HepG2 (cell line): Measurements from ENCODE around the gene PIEZO1. TPM values are rescaled to one million over a fixed set of nuclear protein-coding genes. Genes with fewer than 3 reads are reported as not detected.

Source experiments
- ATAC-seq: fragments of 200-7000 bp; cut with Tn5 transposase; 3 replicates; pipeline ENCODE4 v1.9.1; 2020; ENCODE audit warnings: mild to moderate bottlenecking, moderate library complexity
- BruUV-seq: library from RNA; stranded (reverse); fragments of 400-500 nt; replicated peaks from 2 replicates; lab custom pipeline; 2021; lab: Mats Ljungman, UMichigan
- CTCF ChIA-PET: fragments of 300-600 bp; formaldehyde crosslinking; extraction: SDS; loops from one replicate; lab custom pipeline; 2021; ENCODE audit warnings: low total read pairs, inconsistent platforms, low intra/inter-chr PET ratio; lab: Yijun Ruan, JAX
- POLR2A ChIA-PET: fragments of 350-600 bp; sonication (Branson Sonifier 250); formaldehyde crosslinking; loops from one replicate; lab custom pipeline; 2020; ENCODE audit warnings: antibody characterized with exemption, inconsistent platforms; lab: Yijun Ruan, JAX
- DNase-seq: peaks from one replicate; pipeline ENCODE4 v3.0.0-alpha.2; 2015; ENCODE audit warnings: low spot score
- FAIRE-seq: peaks from 3 replicates; lab custom pipeline; 2011; peaks lifted over from hg19 to GRCh38; lab: Jason Lieb, UNC
- H2AFZ ChIP-seq: one replicate; pipeline ENCODE4 v1.6.1; 2011; ENCODE audit warnings: low read length, inconsistent platforms
- H3K27ac ChIP-seq: fragments of 300-600 bp; 3 replicates; pipeline ENCODE4 v1.8.0; 2011; ENCODE audit warnings: mixed run types, mild to moderate bottlenecking, mixed read lengths, low read length, inconsistent platforms; ENCODE audit not compliant: insufficient read depth; ENCODE audit errors: extremely low read length
- H3K27me3 ChIP-seq, 2 experiments: fragments of 200-600 bp in 1 of 2; 2 replicates in 1 of 2; 3 replicates in 1 of 2; pipeline versions ENCODE4 v1.6.0 to v1.8.0; 2011; ENCODE audit warnings: low read length in 2 of 2, mild to moderate bottlenecking in 2 of 2, moderate library complexity in 2 of 2, inconsistent platforms in 1 of 2; ENCODE audit not compliant: insufficient read depth in 2 of 2, control insufficient read depth in 1 of 2
- H3K36me3 ChIP-seq, 2 experiments: fragments of 200-600 bp in 1 of 2; replicated peaks in 1 of 2; 2 replicates in 1 of 2; 3 replicates in 1 of 2; pipeline versions ENCODE4 v1.5.1 to v1.8.0; 2011; ENCODE audit warnings: low read length in 2 of 2, inconsistent platforms in 1 of 2; ENCODE audit not compliant: insufficient read depth in 2 of 2, control insufficient read depth in 1 of 2
- H3K4me1 ChIP-seq: 2 replicates; pipeline ENCODE4 v1.5.1; 2012; ENCODE audit warnings: low read length, inconsistent platforms; ENCODE audit not compliant: insufficient read depth
- H3K4me2 ChIP-seq: 2 replicates; pipeline ENCODE4 v1.6.0; 2011; ENCODE audit warnings: low read depth, low read length, inconsistent platforms
- H3K4me3 ChIP-seq, 3 experiments: fragments of 200-600 bp in 1 of 3; sonication (generic), shearing (Covaris generic) in 1 of 3; replicated peaks in 1 of 3; 2 replicates each; pipeline ENCODE4 v1.5.1; 2011 to 2016; ENCODE audit warnings: low read length in 3 of 3, inconsistent platforms in 2 of 3, low read depth in 2 of 3, mild to moderate bottlenecking in 2 of 3, control low read depth in 1 of 3, mixed read lengths in 1 of 3; ENCODE audit not compliant: insufficient read depth in 1 of 3
- H3K79me2 ChIP-seq: one replicate; pipeline ENCODE4 v1.6.1; 2011; ENCODE audit warnings: low read length, inconsistent platforms; ENCODE audit not compliant: insufficient read depth
- H3K9ac ChIP-seq: 2 replicates; pipeline ENCODE4 v1.6.0; 2011; ENCODE audit warnings: mild to moderate bottlenecking, low read depth, low read length, inconsistent platforms; ENCODE audit not compliant: insufficient read depth
- H3K9me3 ChIP-seq: 2 replicates; pipeline ENCODE4 v1.5.1; 2012; ENCODE audit warnings: mild to moderate bottlenecking, low read length
- H4K20me1 ChIP-seq: 2 replicates; pipeline ENCODE4 v1.6.0; 2011; ENCODE audit warnings: inconsistent platforms, mild to moderate bottlenecking, low read length, moderate library complexity; ENCODE audit not compliant: insufficient read depth
- ESRRA ChIP-seq: sonication (generic); formaldehyde crosslinking; IDR thresholded peaks from 2 replicates; pipeline ENCODE4 v1.5.1; 2020; ENCODE audit warnings: mild to moderate bottlenecking, low read depth, missing genetic modification reagents
- FOXO1 ChIP-seq: sonication (generic); formaldehyde crosslinking; IDR thresholded peaks from 2 replicates; pipeline ENCODE4 v1.4.0; 2020; ENCODE audit warnings: missing genetic modification reagents
- HNRNPLL ChIP-seq: fragments of 200-400 bp; formaldehyde crosslinking; IDR thresholded peaks from 2 replicates; pipeline ENCODE4 v1.6.1; 2017; ENCODE audit warnings: mild to moderate bottlenecking, low read depth, low read length; ENCODE audit not compliant: poor library complexity, severe bottlenecking
- KDM5B ChIP-seq: sonication (generic); formaldehyde crosslinking; IDR thresholded peaks from 2 replicates; pipeline ENCODE4 v1.4.0; 2020; ENCODE audit warnings: missing genetic modification reagents, mild to moderate bottlenecking, borderline replicate concordance
- MYC ChIP-seq: sonication (generic); formaldehyde crosslinking; IDR thresholded peaks from 2 replicates; pipeline ENCODE4 v1.9.0; 2021; ENCODE audit warnings: missing genetic modification reagents, borderline replicate concordance
- PAX8 ChIP-seq: sonication (generic); formaldehyde crosslinking; IDR thresholded peaks from 2 replicates; pipeline ENCODE4 v1.8.0; 2022; ENCODE audit warnings: mild to moderate bottlenecking, missing genetic modification reagents, borderline replicate concordance
- POLR2AphosphoS2 ChIP-seq: IDR thresholded peaks from 2 replicates; pipeline ENCODE4 v1.6.1; 2011; ENCODE audit warnings: low read depth, low read length, improper control_type of control experiment
- POLR2G ChIP-seq: fragments of 200-400 bp; formaldehyde crosslinking; IDR thresholded peaks from 2 replicates; pipeline ENCODE4 v1.6.1; 2018; ENCODE audit warnings: mild to moderate bottlenecking, low read depth, low read length, moderate library complexity
- SNAPC4 ChIP-seq: sonication (generic); formaldehyde crosslinking; IDR thresholded peaks from 2 replicates; pipeline ENCODE4 v1.4.0; 2020; ENCODE audit warnings: mild to moderate bottlenecking, missing genetic modification reagents
- ZNF235 ChIP-seq: sonication (generic); formaldehyde crosslinking; IDR thresholded peaks from 2 replicates; pipeline ENCODE4 v1.8.1; 2023; ENCODE audit warnings: mild to moderate bottlenecking, missing genetic modification reagents, borderline replicate concordance
- ZNF264 ChIP-seq: sonication (generic); formaldehyde crosslinking; IDR thresholded peaks from 2 replicates; pipeline ENCODE4 v1.4.0; 2020; ENCODE audit warnings: missing genetic modification reagents
- ZNF615 ChIP-seq: sonication (generic); formaldehyde crosslinking; IDR thresholded peaks from 2 replicates; pipeline ENCODE4 v1.5.0; 2020; ENCODE audit warnings: mild to moderate bottlenecking, missing genetic modification reagents, borderline replicate concordance
- ZNF710 ChIP-seq: sonication (generic); formaldehyde crosslinking; IDR thresholded peaks from 2 replicates; pipeline ENCODE4 v1.5.0; 2020; ENCODE audit warnings: mild to moderate bottlenecking, missing genetic modification reagents, borderline replicate concordance
- WGBS: methylation state at CpG from one replicate; pipeline ENCODE4 v1.1.6; 2017; ENCODE audit warnings: low lambda C conversion rate; 5-methylcytosine and 5-hydroxymethylcytosine counted together
- in situ Hi-C: cut with HindIII; loops from 2 replicates; pipeline ENCODE4 v1.10.0; 2017; ENCODE audit warnings: low pct_unique_long_range_greater_than_20kb; ENCODE audit not compliant: extremely low pct_ligation_motif_present
- intact Hi-C: fragments of 100-400 bp; cut with micrococcal nuclease; formaldehyde crosslinking; loops from one replicate; pipeline ENCODE4 v1.10.0; 2022; ENCODE audit not compliant: unreplicated experiment
- polyA plus RNA-seq, 8 experiments: library from polyadenylated mRNA; depleted of rRNA in 3 of 8; stranded (reverse) in 7 of 8; unstranded in 1 of 8; fragments of >200 nt; fragmentation: Illumina TruSeq in 4 of 8; extraction: Trizol in 4 of 8; gene quantifications; 2 replicates each; pipeline versions ENCODE4 v1.2.1 to v1.2.3, GENCODE V29; 2011 to 2016; ENCODE audit warnings: low read depth in 4 of 8, missing spikeins in 1 of 8, mixed read lengths in 1 of 8; ENCODE audit not compliant: insufficient read depth in 1 of 8
- total RNA-seq, 5 experiments: library from RNA; depleted of rRNA; stranded (reverse); fragments of >200 nt; fragmentation: Illumina TruSeq; extraction: Trizol; gene quantifications; 2 replicates each; pipeline ENCODE4 v1.2.3, GENCODE V29; 2016; ENCODE audit warnings: low read depth in 1 of 5

Gene PIEZO1
- total and polyA plus RNA-seq, 2 of the 13 experiments (the other 11 are each of a cell fraction or from before 2014, with no cell fraction given), result 67.9 to 85.0 TPM

- no peak for TF ChIP-seq SNAPC4 (CRISPR knock-in tag)
- no peak for TF ChIP-seq POLR2AphosphoS2
- peak; percentile 47; the same call in 1 of the 2 replicates for TF ChIP-seq POLR2G
- TF ChIP-seq ESRRA (CRISPR knock-in tag), result 0 out of 2 replicates have a peak, but pooled peaks have one; percentile 10
These were observed 24.4 kb downstream of the PIEZO1 start (continued) for GRCh38 chr16:88760424-88761142.

GRCh38 chr16:88759976-88760350 lies 25.1 kb downstream of the PIEZO1 start:
- H3K27ac ChIP-seq, result peak overlapping the region; percentile 61
- 18% methylated on average over 12 of the region's 22 CpGs for WGBS
- BruUV-seq, result no TSS peak
- no peaks in the 10 kb centered on the region for H3K9me3 ChIP-seq
- no peak overlapping the region for H2AFZ ChIP-seq
- peak; percentile 5 for ATAC-seq
- H3K4me1 ChIP-seq, result peaks cover 65% of the 10 kb centered on the region
- no peak for FAIRE-seq
- peaks cover 0 to 2% of the 10 kb centered on the region in 2 experiments; a peak in 1 of 5 replicates for H3K36me3 ChIP-seq
- peak overlapping the region; percentile 73 for H3K4me2 ChIP-seq
- H4K20me1 ChIP-seq, result peaks cover 24% of the 10 kb centered on the region
- H3K79me2 ChIP-seq, result peaks cover 20% of the 10 kb centered on the region
- peak overlapping the region; percentile 39 to 68 (median 43) for H3K4me3 ChIP-seq
- no peak for DNase-seq
- peak overlapping the region; percentile 53 for H3K9ac ChIP-seq
- in situ Hi-C loops, result loop anchor here (5.0 kb wide), 3 partner anchors 42 to 407 kb away; partner anchors contain the start of genes CDT1, GALNS and TRAPPC2L
- intact Hi-C loops, result loop anchor here (1.0 to 5.0 kb wide), 3 partner anchors 27 to 97 kb away; partner anchors contain the start of genes APRT, GALNS and TRAPPC2L
- ChIA-PET CTCF (interaction anchor here (0.7 to 1.7 kb wide), 3 partner anchors 24 to 98 kb away, joined by 4 to 12 read pairs (median 4); partner anchors contain the start of genes GALNS and TRAPPC2L), POLR2A (interaction anchor here (0.8 to 2.9 kb wide), 11 partner anchors 11 to 433 kb away, joined by 3 to 36 read pairs (median 4); partner anchors contain the start of genes APRT and PIEZO1)
- H3K27me3 ChIP-seq, result no peaks in the 10 kb centered on the region
- TF ChIP-seq PAX8 (CRISPR knock-in tag), result peak; percentile 27; the same call in 1 of the 2 replicates
- peak; percentile 22; the same call in 1 of the 2 replicates for TF ChIP-seq FOXO1
- 0 out of 2 replicates have a peak, but pooled peaks have one; percentile 13 for TF ChIP-seq ZNF264 (CRISPR knock-in tag)
- TF ChIP-seq KDM5B (CRISPR knock-in tag), result no peak
- TF ChIP-seq MYC (CRISPR knock-in tag), result 0 out of 2 replicates have a peak, but pooled peaks have one; percentile 5
- 0 out of 2 replicates have a peak, but pooled peaks have one; percentile 20 for TF ChIP-seq ESRRA (CRISPR knock-in tag)
- no peak for TF ChIP-seq ZNF615 (CRISPR knock-in tag)
- TF ChIP-seq ZNF235, result peak; percentile 71; the same call in 1 of the 2 replicates
- peak; percentile 20; the same call in 1 of the 2 replicates for TF ChIP-seq ZNF710 (CRISPR knock-in tag)
- TF ChIP-seq HNRNPLL, result no peak
